GOT3 (cell line): ENCODE measurements around the gene GGCX.
A peak's percentile ranks its signal among the peaks of the same experiment; 100 is the strongest.
"Not testable (repeated sequence)": the region's sequence is repeated elsewhere in the genome, so short reads cannot be mapped to it uniquely, and the experiment has no call there.

Experiments used
- DNase-seq: peaks from one replicate; lab custom pipeline; 2025; ENCODE audit warnings: mixed read lengths; lab: John Stamatoyannopoulos, UW

The GGCX gene

GRCh38 chr2:85561280-85562212 is at the start of gene GGCX:
TSS of gene GGCX (minus strand) at chr2:85561493. CDS start at chr2:85561428, 65 bp downstream.
- peak; percentile 69 for DNase-seq

GRCh38 chr2:85607268-85608215 is 46.2 kb upstream of the GGCX start:
- DNase-seq: no peak

GRCh38 chr2:85606116-85606455 is 44.8 kb upstream of the GGCX start:
- no peak for DNase-seq

- no peak for DNase-seq
Observed at GRCh38 chr2:85605406-85606115, 44.3 kb upstream of the GGCX start.

GRCh38 chr2:85604568-85605339 is 43.5 kb upstream of the GGCX start:
- DNase-seq: no peak

- DNase-seq: not testable (repeated sequence)
Observed at GRCh38 chr2:85604133-85604444, 42.8 kb upstream of the GGCX start.

GRCh38 chr2:85602476-85603234 is 41.4 kb upstream of the GGCX start, which contains the start of gene TMEM150A:
TSS of gene TMEM150A (minus strand) at chr2:85602698. CDS start at chr2:85601948, 750 bp downstream.
- DNase-seq: peak; percentile 77

GRCh38 chr2:85601771-85602475 is 40.6 kb upstream of the GGCX start:
- no peak for DNase-seq

GRCh38 chr2:85600951-85601770 is 39.9 kb upstream of the GGCX start:
- DNase-seq: no peak

GRCh38 chr2:85600235-85600575 is 38.9 kb upstream of the GGCX start:
- no peak for DNase-seq

- no peak for DNase-seq
Observed at GRCh38 chr2:85599468-85600234, 38.4 kb upstream of the GGCX start.

GRCh38 chr2:85598594-85599340 is 37.5 kb upstream of the GGCX start:
- no peak for DNase-seq

GRCh38 chr2:85597241-85597640 is 35.9 kb upstream of the GGCX start:
- no peak for DNase-seq

GRCh38 chr2:85596486-85597143 is 35.3 kb upstream of the GGCX start:
- DNase-seq: no peak

- DNase-seq: no peak
Observed at GRCh38 chr2:85596026-85596333, 34.7 kb upstream of the GGCX start.

GRCh38 chr2:85595301-85596025 is 34.2 kb upstream of the GGCX start, which contains the start of gene RNF181:
TSS of gene RNF181 (plus strand) at chr2:85595745. CDS start at chr2:85595764, 19 bp downstream.
- peak; percentile 81 for DNase-seq
